ENCODE data around the gene CYP11A1.

GRCh38 chr15:74313889-74314288, 53.6 kb downstream of the CYP11A1 start:
- no peak for TF ChIP-seq CTCF (IDR thresholded peaks at IDR 0.05)
- no peak for TF ChIP-seq POLR2A (IDR thresholded peaks at IDR 0.05)
- no peak for TF ChIP-seq EP300 (IDR thresholded peaks at IDR 0.05)

Measured in stomach (tissue), 4 donors.